GM13976 (cell line): ENCODE results near the gene MATCAP1.

Experiments
- DNase-seq: peaks from one replicate; pipeline ENCODE4 v3.0.0; 2012; ENCODE audit warnings: low spot score
- CTCF ChIP-seq: IDR thresholded peaks from 2 replicates; pipeline ENCODE4 v1.5.1; 2012; ENCODE audit warnings: borderline replicate concordance, mild to moderate bottlenecking; ENCODE audit not compliant: insufficient read depth; ENCODE audit errors: extremely low read depth, missing control alignments, control extremely low read depth
- in situ Hi-C: fragments of 300-500 bp; cut with MboI; formaldehyde crosslinking; loops from one replicate; pipeline ENCODE4 v1.12.0; 2022; ENCODE audit warnings: low sequenced_read_pairs, mixed read lengths, inconsistent platforms; ENCODE audit not compliant: unreplicated experiment

The MATCAP1 gene

GRCh38 chr16:67227567-67227921 is 43.8 kb upstream of the MATCAP1 start:
- in situ Hi-C loops: no loop called here
- TF ChIP-seq CTCF: no peak
- no peak for DNase-seq

GRCh38 chr16:67226804-67227566 is 43.2 kb upstream of the MATCAP1 start, which contains the start of gene TMEM208:
Gene TMEM208, plus strand, starts transcription at chr16:67227130. Its CDS starts 89 bp downstream, at chr16:67227219.
- peak; percentile 20 for TF ChIP-seq CTCF

GRCh38 chr16:67226295-67226803 is 42.6 kb upstream of the MATCAP1 start:
- no peak for DNase-seq
- TF ChIP-seq CTCF: no peak
- in situ Hi-C loops: no loop called here

More at GRCh38 chr16:67226804-67227566, 43.2 kb upstream of the MATCAP1 start, which contains the start of gene TMEM208:
- DNase-seq: peak; percentile 99
- in situ Hi-C loops: no loop called here

GRCh38 chr16:67223992-67224391 is 40.2 kb upstream of the MATCAP1 start:
- DNase-seq: no peak
- in situ Hi-C loops: no loop called here
- no peak for TF ChIP-seq CTCF

GRCh38 chr16:67216612-67217490 is 33.1 kb upstream of the MATCAP1 start:
- no peak for DNase-seq
- no peak for TF ChIP-seq CTCF
- in situ Hi-C loops: no loop called here

- TF ChIP-seq CTCF: no peak
- in situ Hi-C loops: no loop called here
- no peak for DNase-seq
Observed at GRCh38 chr16:67215706-67216105, 31.9 kb upstream of the MATCAP1 start.
